Keratinocyte (primary cell): ENCODE results near the gene CEBPE. TPM values are rescaled to one million over a fixed set of nuclear protein-coding genes. Genes with fewer than 3 reads are reported as not detected.
A peak's percentile ranks its signal among the peaks of the same experiment; 100 is the strongest.

Experiments used
- DNase-seq: peaks from one replicate; pipeline ENCODE4 v3.0.0-alpha.2; 2011; ENCODE audit warnings: low read depth, missing footprints, low spot score
- FAIRE-seq: peaks from 2 replicates; lab custom pipeline; 2011; peaks lifted over from hg19 to GRCh38; lab: Jason Lieb, UNC
- H2AFZ ChIP-seq: 2 replicates; pipeline ENCODE4 v1.6.0; 2012; ENCODE audit warnings: low read length, control low read depth, inconsistent platforms; ENCODE audit not compliant: control insufficient read depth
- H3K27ac ChIP-seq: 2 replicates; pipeline ENCODE4 v1.5.1; 2011; ENCODE audit warnings: low read length; ENCODE audit not compliant: control insufficient read depth, insufficient read depth
- H3K27me3 ChIP-seq: 3 replicates; pipeline ENCODE4 v1.6.0; 2011; ENCODE audit warnings: low read length; ENCODE audit not compliant: control insufficient read depth, insufficient read depth; ENCODE audit errors: extremely low read depth
- H3K36me3 ChIP-seq, 2 experiments: 2 replicates in 1 of 2; 3 replicates in 1 of 2; pipeline ENCODE4 v1.5.1; 2011; ENCODE audit warnings: low read length in 2 of 2, mild to moderate bottlenecking in 1 of 2; ENCODE audit not compliant: control insufficient read depth in 2 of 2, insufficient read depth in 2 of 2; ENCODE audit errors: extremely low read depth in 1 of 2
- H3K4me1 ChIP-seq: 3 replicates; pipeline ENCODE4 v1.5.1; 2011; ENCODE audit warnings: low read length; ENCODE audit not compliant: control insufficient read depth, insufficient read depth; ENCODE audit errors: extremely low read depth
- H3K4me2 ChIP-seq: 3 replicates; pipeline ENCODE4 v1.6.0; 2011; ENCODE audit warnings: low read depth, low read length; ENCODE audit not compliant: control insufficient read depth, insufficient read depth; ENCODE audit errors: extremely low read depth
- H3K4me3 ChIP-seq, 3 experiments: fragments of 200-600 bp in 1 of 3; sonication (generic) in 1 of 3; 2 replicates in 2 of 3; 3 replicates in 1 of 3; pipeline ENCODE4 v1.5.1; 2011 to 2016; ENCODE audit warnings: low read length in 3 of 3, mild to moderate bottlenecking in 3 of 3, control low read depth in 2 of 3, inconsistent platforms in 1 of 3, low read depth in 1 of 3, mixed read lengths in 1 of 3, mixed run types in 1 of 3, moderate library complexity in 1 of 3; ENCODE audit not compliant: control insufficient read depth in 2 of 3, insufficient read depth in 2 of 3; ENCODE audit errors: extremely low read depth in 1 of 3
- H3K79me2 ChIP-seq: 2 replicates; pipeline ENCODE4 v1.6.0; 2012; ENCODE audit warnings: low read length; ENCODE audit not compliant: control insufficient read depth, insufficient read depth
- H3K9ac ChIP-seq: 3 replicates; pipeline ENCODE4 v1.6.0; 2011; ENCODE audit warnings: low read length; ENCODE audit not compliant: control insufficient read depth, insufficient read depth; ENCODE audit errors: extremely low read depth
- H3K9me1 ChIP-seq: 3 replicates; pipeline ENCODE4 v1.6.0; 2011; ENCODE audit warnings: low read length; ENCODE audit not compliant: control insufficient read depth, insufficient read depth; ENCODE audit errors: extremely low read depth
- H3K9me3 ChIP-seq: 2 replicates; pipeline ENCODE4 v1.5.1; 2012; ENCODE audit warnings: low read depth, low read length; ENCODE audit not compliant: control insufficient read depth
- H4K20me1 ChIP-seq: 3 replicates; pipeline ENCODE4 v1.6.0; 2011; ENCODE audit warnings: low read length; ENCODE audit not compliant: control insufficient read depth, insufficient read depth; ENCODE audit errors: extremely low read depth
- EZH2 ChIP-seq: IDR thresholded peaks from one replicate; pipeline ENCODE4 v1.6.1; 2012; ENCODE audit warnings: inconsistent platforms, mild to moderate bottlenecking, low read length, moderate library complexity
- dilution Hi-C: fragments of 300-500 bp; cut with MboI; formaldehyde crosslinking; loops from one replicate; pipeline ENCODE4 v1.7.0; 2020; ENCODE audit warnings: low sequenced_read_pairs; ENCODE audit not compliant: extremely low pct_ligation_motif_present
- polyA plus RNA-seq, 5 experiments: library from polyadenylated mRNA; depleted of rRNA in 3 of 5; stranded (reverse) in 3 of 5; stranded (forward) in 1 of 5; unstranded in 1 of 5; fragments of >200 nt; gene quantifications; 1 replicate in 1 of 5; 2 replicates in 3 of 5; 3 replicates in 1 of 5; pipeline versions ENCODE4 v1.2.1 to v1.2.3, GENCODE V29; 2011 to 2012; ENCODE audit warnings: missing spikeins in 2 of 5, low read depth in 1 of 5, low replicate concordance in 1 of 5
- TF ChIP-seq, protein P1 (sequence below), 3 experiments: IDR thresholded peaks in 1 of 3; conservative IDR thresholded peaks in 1 of 3; optimal IDR thresholded peaks in 1 of 3; 2 replicates in 2 of 3; 3 replicates in 1 of 3; pipeline versions ENCODE3 to v1.5.1; 2011; ENCODE audit warnings: low read length in 3 of 3, mild to moderate bottlenecking in 3 of 3, moderate library complexity in 2 of 3, control low read depth in 1 of 3, inconsistent platforms in 1 of 3; ENCODE audit not compliant: insufficient read depth in 2 of 3; ENCODE audit errors: extremely low read depth in 1 of 3

Gene CEBPE
- polyA plus RNA-seq, 1 donor (not counting 4 experiments of a cell fraction or from before 2014, with no cell fraction given) = not detected

DNA sequence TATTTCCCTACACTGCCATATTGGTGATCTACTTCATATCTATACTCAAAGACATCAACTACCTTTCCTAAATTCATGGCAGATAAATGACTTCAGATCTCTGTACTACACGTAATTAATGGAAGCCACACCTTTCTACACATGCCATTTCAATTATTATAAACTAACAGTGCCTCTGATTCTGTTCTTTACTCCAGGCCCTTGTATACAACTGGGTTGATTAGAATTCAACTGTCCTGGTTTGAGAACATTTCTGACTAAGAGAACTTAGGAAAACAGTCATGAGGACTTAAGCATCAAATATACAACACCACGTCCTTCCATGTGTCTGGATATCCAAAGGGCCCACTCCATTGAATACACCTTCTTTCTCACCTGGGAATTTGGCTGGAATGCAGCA, 26.0 kb downstream of the CEBPE start:
- dilution Hi-C loops = no loop called here
- no peaks in the 10 kb centered on the region for H3K27me3 ChIP-seq
- H3K4me2 ChIP-seq = peak overlapping the region; percentile 98
- peaks cover 21% of the 10 kb centered on the region for H3K4me1 ChIP-seq
- no peak for TF ChIP-seq EZH2
- TF ChIP-seq, protein P1, sequence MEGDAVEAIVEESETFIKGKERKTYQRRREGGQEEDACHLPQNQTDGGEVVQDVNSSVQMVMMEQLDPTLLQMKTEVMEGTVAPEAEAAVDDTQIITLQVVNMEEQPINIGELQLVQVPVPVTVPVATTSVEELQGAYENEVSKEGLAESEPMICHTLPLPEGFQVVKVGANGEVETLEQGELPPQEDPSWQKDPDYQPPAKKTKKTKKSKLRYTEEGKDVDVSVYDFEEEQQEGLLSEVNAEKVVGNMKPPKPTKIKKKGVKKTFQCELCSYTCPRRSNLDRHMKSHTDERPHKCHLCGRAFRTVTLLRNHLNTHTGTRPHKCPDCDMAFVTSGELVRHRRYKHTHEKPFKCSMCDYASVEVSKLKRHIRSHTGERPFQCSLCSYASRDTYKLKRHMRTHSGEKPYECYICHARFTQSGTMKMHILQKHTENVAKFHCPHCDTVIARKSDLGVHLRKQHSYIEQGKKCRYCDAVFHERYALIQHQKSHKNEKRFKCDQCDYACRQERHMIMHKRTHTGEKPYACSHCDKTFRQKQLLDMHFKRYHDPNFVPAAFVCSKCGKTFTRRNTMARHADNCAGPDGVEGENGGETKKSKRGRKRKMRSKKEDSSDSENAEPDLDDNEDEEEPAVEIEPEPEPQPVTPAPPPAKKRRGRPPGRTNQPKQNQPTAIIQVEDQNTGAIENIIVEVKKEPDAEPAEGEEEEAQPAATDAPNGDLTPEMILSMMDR (optimal IDR thresholded peaks at IDR 0.05 in 1 of 3, IDR thresholded peaks at IDR 0.05 in 1 of 3, conservative IDR thresholded peaks at IDR 0.05 in 1 of 3; ENCODE audit: extremely low read depth in 1 of 3, insufficient read depth in 2 of 3, low read length in 3 of 3) = no peak
- H4K20me1 ChIP-seq = peaks cover 17% of the 10 kb centered on the region
- H3K36me3 ChIP-seq = peaks cover 14 to 48% of the 10 kb centered on the region in 2 experiments
- FAIRE-seq = no peak
- no peak overlapping the region for H3K9ac ChIP-seq
- H3K4me3 ChIP-seq = peak overlapping the region in 2 of 3 experiments; percentile 99
- H2AFZ ChIP-seq = no peak overlapping the region
- no peak for DNase-seq
- H3K9me1 ChIP-seq = peaks cover 4% of the 10 kb centered on the region
- no peak overlapping the region for H3K27ac ChIP-seq
- no peaks in the 10 kb centered on the region for H3K9me3 ChIP-seq
- peaks cover 80% of the 10 kb centered on the region for H3K79me2 ChIP-seq

DNA sequence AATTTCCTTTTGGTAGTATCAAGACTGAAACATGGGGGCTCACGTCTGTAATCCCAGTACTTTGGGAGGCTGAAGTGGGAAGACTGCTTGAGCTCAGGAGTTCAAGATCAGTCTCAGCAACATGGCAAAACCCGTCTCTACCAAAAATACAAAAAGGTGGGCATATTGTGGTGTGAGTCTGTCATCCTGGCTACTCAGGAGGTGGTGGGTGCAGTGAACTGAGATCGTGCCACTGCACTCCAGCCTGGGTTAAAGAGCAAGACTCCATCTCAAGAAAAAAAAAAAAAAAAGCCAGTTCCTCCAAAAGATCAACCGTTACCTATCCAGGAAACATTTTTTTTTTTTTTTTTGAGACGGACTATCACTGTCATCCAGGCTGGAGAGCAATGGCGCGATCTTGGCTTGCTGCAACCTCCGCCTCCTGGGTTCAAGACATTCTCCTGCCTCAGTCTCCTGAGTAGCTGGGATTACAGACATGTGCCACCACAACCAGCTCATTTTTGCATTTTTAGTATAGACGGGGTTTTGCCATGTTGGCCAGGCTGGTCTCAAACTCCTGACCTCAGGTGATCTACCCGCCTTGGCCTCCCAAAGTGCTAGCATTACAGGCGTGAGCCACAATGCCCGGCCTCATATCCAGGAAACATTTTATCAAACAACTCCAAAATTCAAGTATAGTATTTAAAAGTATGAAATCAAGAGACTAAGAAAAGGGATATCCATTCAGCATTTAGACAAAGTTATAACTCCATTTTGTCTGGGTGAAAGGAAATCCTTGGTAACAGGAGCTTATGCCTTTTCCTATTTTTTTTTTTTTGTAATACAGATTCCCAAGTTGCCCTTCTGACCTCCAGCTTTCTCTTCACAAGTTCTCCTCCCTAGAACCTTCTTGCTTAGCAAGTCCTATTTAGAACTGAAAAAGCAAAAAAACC, 27.5 kb downstream of the CEBPE start:
- peaks cover 8% of the 10 kb centered on the region for H4K20me1 ChIP-seq
- no peaks in the 10 kb centered on the region for H3K9me1 ChIP-seq
- no peaks in the 10 kb centered on the region for H3K9me3 ChIP-seq
- no peak for DNase-seq
- no peaks in the 10 kb centered on the region for H3K27me3 ChIP-seq
- peaks cover 11% of the 10 kb centered on the region for H3K4me1 ChIP-seq
- peaks cover 71% of the 10 kb centered on the region for H3K79me2 ChIP-seq
- H3K4me2 ChIP-seq = no peak overlapping the region
- H2AFZ ChIP-seq = no peak overlapping the region
- no peak overlapping the region for H3K27ac ChIP-seq
- H3K36me3 ChIP-seq = peaks cover 18 to 47% of the 10 kb centered on the region in 2 experiments
- H3K4me3 ChIP-seq = no peak overlapping the region
- no peak for TF ChIP-seq EZH2
- TF ChIP-seq, protein P1 (optimal IDR thresholded peaks at IDR 0.05 in 1 of 3, IDR thresholded peaks at IDR 0.05 in 1 of 3, conservative IDR thresholded peaks at IDR 0.05 in 1 of 3; ENCODE audit: extremely low read depth in 1 of 3, insufficient read depth in 2 of 3, low read length in 3 of 3) = no peak
- H3K9ac ChIP-seq = no peak overlapping the region
- dilution Hi-C loops = no loop called here
- no peak for FAIRE-seq
